Inflammatory macrophage treated with lipopolysaccharide for 4 hours (primary cell): Measurements from ENCODE around the gene DDIAS.
"Not testable (repeated sequence)": the region's sequence is repeated elsewhere in the genome, so short reads cannot be mapped to it uniquely, and the experiment has no call there.

Experiments used
- DNase-seq: peaks from one replicate; pipeline ENCODE4 v3.0.0-alpha.2; 2020

Gene DDIAS

DNA sequence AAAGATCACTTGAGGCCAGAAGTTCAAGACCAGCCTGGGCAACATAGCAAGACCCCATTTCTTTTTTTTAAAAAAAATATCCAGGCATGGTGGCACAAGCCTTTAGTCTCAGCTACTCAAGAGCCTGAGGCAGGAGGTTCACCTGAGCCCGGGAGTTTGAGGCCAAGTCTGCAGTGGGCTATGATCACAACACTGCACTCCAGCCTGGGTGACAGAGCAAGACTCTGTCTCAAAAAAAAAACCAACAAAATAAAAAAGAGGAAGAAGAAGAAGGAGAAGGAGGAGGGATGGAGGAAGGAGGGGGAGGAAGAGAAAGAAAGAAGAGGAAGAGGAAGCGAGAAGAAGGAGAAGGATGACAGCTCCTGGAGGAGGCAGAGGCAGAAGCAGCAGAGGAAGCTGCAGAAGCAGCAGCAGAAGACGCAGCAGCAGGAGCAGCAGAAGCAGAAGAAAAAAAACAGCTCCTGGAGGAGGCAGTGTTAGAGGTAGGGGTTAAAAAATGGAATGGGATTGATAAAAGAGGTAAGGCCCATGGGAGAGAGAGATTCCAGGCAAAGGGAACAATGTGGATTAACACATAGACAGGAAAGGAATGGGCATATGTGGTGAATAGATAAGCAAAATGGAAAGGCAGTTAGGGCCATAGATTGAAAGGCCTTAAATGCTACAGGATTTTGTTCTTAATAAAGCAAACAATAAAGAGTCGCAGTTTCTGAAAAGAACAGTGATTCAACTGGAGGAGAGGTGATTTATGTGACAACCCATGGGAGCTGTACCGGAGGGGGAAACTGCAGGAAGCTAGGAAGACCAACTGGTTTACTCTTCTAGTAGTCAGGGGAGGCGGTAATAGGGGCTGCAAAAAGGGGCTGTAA, 12.2 kb upstream of the DDIAS start:
- peak; percentile 84 for DNase-seq

DNA sequence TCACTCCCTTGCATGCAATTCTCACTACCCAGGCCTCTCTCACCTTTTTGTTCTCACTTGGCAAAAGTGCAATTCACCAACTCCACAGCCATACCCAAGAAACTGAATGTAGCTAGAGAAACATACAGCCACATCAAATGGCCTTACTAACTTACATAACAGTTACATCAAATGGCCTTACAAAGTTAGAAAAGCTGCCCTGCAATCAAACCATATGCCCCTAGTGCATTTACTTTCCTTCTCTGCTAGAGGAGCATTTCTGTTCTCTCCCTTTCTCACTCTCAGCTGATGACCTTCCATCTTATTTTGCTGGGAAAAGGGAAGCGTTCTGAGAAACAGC, 11.6 kb upstream of the DDIAS start:
- no peak for DNase-seq

DNA sequence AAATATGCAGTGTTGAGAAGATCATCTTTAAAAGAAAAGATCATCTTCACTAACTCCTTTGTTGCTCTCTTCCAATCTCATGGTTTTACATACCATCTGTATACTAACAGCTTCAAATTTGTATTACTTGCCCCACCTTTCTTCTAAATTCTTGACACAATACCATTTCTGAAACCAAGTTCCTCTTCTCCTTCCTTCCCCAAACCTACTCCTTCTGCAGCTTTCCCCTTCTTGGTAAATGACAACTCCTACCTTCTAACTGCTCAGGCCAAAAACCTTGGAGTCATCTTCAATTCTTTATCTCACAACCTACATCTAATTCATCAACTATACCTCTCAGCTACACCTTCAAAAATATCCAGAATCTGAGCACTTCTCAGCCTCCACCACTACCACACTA, 10.6 kb upstream of the DDIAS start:
- DNase-seq, result peak; percentile 38

DNA sequence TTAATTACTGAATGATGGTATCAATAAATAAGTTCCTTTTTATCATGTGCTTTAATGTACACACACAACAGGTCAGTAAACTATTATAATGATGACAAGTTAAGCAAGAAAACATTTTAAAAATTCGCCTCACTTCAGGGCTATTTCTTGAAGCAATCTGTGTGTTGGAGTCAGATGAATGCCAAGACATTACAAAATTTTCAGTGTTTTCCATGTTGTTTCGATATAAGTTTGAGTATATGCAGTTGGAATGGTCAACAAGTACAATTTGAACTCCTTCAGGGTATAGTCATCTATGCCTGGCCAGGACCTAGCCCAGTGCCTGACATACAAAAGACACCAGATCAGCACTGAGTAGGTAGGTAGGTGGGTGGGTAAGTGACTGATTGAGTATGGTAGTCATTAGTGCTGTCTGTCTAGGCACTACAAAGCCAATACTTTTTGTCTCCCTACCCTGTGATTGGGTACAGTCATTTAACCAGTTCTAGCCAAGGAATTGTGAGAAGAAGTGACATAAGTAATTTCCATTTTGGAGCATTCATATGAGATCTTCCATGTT, 8.8 kb upstream of the DDIAS start:
- no peak for DNase-seq

DNA sequence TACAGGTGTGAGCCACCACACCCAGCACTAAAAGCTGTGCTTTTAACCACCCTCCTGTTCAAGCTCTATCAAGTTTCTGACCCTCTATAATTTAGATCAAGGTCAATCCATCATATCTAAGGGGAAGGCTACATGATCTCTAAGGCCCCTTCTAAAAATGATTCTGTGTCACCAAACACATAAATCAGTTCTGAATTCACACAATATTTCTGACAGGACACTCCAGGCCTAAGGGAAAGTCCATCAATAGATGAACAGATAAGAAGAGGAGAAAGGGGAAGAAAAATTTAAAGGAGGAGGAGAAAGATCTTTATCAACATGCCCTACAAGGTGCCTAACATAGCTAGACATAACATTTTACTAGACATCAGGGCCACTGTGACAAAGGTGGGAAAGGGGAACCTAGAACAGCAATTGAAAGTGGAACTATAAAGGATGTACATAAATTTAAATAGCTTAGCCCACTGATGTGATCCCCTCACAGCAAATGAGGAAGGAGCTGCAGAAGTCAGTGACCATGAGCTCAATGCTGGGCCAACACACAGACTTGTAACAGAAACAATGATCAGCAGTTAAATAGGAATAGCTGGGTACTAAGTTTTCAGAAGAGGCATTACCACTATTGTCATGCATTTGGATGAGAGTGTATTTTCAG, 6.0 kb upstream of the DDIAS start:
- DNase-seq, result peak; percentile 82

- DNase-seq, result no peak
Observed at GRCh38 chr11:82896183-82896582, 5.4 kb upstream of the DDIAS start.

DNA sequence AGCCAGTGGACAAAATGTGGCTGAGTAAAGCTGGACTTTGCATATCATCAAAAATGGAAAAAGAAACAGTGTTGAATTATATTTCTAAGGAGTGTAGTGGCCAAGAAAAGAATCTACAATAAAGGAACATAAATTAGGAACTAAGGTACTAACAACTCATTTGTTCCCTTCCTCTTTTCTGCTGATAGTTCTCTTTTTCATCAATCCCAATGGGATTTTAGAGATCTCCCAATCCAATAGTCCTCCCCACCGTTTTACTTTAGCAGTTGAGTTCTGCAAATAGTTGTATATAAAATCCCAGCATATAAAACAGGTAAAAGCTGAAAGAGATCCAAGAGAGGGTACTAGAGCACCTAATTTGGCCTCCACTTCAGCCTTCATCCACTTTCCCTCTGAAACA, 3.3 kb upstream of the DDIAS start:
- peak; percentile 44 for DNase-seq

GRCh38 chr11:82899186-82899820, 2.2 kb upstream of the DDIAS start:
- no peak for DNase-seq

- no peak for DNase-seq
Observed at GRCh38 chr11:82899957-82900276, 1.6 kb upstream of the DDIAS start.

DNA sequence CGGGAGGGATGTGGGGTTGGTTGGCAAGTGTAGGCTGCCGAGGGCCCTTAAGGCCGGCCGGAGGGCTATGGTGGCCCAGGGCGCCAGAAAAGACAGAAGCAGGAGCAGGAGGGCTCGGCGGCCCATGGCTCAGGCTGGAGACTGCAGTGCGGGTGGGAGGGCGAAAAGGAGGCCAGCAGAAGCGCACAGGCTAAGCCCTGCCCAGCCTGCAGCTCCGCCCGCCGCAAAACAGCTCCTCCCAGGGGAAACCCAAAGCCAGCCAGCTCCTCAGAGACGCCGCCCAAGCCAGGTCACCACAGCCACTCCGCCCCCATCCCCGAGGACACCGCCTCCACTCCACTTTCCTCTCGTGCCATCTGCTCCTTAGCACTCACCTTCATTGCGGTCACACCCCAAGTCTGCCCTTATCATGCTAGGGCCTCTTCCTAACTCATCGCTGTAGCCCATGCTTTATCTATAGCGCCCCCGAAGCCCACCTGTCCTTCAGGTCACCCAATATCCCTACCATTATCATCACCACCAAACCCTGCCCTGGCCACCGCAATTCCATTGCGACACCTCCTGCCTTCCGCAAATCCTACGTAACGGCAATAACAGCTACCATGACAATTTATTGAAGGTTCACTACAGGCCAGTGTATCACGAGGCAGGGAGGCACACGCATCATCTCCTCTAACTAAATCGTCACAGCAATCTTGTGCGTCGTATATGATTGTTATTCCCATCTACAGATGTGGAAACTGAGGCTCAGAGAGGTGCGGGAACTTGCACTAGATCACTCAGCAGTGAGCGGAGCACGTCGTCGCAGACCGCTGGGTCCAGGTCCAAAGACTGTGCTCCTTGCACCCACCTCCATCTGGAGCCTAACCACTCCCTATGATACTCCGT, 1.0 kb upstream of the DDIAS start, which contains the start of gene PRCP:
PRCP (minus strand) TSS at position 154 of the 888 bp plus-strand sequence; CDS start at position 126, 28 bp downstream.
- peak; percentile 89 for DNase-seq

- no peak for DNase-seq
Observed at GRCh38 chr11:82901922-82902485, 468 bp downstream of the DDIAS start.

DNA sequence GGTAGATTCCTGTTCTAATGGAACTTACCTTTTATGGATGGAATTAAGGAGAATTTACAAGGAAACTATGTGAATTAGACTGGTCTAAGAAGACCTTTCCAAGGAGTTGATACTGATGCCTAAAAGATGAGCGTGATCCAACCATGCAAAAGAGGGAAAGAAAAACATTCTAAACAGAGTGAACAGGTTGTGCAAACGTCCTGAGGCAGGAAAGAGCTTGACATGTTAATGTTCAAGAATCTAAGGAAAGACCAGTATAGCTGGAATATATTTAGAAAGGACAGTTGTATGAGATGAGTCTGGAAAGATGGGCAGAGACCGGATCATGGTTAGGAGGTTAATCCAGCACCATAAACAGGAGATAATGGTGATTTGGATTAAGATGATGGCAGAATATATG, 1.3 kb downstream of the DDIAS start:
- DNase-seq, result no peak

- DNase-seq, result no peak
Observed at GRCh38 chr11:82903843-82904586, 2.5 kb downstream of the DDIAS start.

DNA sequence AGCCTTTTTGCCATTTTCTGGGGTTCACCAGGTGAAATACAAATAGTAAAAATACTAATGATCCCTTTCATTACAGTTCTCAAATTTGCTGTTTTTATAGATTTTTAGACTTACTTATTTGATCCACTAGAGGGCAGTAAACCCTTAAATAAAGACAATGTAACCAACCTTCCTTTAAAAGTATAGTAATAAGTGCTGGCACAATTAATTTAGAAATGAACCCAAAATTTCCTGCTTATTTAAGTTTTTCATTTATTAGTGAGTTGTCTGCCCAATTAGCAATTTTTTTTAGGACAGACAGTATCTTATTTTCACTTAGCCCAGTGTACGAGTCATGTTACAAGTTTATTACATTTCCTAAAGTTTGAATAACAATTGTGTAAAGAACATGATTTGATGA, 4.7 kb downstream of the DDIAS start:
- peak; percentile 64 for DNase-seq

DNA sequence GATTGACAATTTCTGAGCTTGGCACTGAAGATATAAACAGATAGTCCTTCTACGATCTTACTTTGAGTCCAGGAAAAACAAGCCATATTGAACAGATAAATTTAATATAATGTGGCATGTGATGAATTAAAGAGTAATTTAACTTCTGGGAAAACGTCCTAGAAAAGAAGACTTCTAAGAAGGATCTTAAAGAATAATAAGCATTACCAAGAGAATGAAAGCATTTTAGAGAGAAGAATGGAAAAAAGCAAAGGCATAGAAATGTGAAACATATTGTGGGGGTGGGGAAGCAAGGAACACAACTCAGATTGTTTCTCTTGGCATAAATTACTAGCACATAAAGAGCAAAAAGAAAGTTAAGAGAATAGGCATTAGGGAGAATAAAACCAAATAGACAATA, 5.4 kb downstream of the DDIAS start:
- no peak for DNase-seq

- peak; percentile 89 for DNase-seq
Observed at GRCh38 chr11:82907371-82907770, 5.8 kb downstream of the DDIAS start.

DNA sequence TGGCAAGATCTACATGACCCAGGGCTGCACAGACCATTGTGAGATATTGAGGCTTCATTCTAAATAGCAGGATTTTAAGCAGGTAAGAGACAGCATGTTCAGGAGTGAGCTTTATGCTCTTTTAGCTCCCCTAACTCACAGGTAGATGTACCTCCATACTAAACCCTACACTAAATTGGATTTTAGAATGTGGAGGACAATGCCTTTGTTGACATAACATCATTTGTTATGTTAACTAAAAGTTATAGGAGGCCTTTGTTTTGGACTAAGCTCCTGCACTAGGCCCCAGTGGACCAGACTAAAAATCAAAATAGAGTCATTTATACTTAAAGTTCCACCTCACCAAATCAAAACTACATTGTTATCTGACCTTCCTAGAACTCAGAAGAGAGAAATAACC, 6.8 kb downstream of the DDIAS start:
- DNase-seq, result no peak

GRCh38 chr11:82909015-82909640, 7.6 kb downstream of the DDIAS start:
- no peak for DNase-seq

DNA sequence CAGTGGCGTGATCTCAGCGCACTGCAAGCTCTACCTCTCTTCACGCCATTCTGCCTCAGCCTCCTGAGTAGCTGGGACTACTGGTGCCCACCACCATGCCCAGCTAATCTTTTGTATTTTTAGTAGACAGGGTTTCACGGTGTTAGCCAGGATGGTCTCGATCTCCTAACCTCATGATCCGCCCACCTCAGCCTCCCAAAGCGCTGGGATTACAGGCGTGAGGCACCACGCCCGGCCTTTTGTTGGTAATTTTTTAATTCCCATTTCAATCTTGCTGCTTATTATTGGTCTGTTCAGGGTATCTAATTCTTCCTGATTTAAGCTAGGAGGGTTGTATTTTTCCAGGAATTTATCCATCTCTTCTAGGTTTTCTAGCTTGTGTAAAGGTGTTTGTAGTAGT, 18.2 kb downstream of the DDIAS start:
- not testable (repeated sequence) for DNase-seq

- DNase-seq, result peak; percentile 25
Observed at GRCh38 chr11:82920227-82920626, 18.7 kb downstream of the DDIAS start.
